WERI-Rb-1 (cell line): ENCODE measurements around the gene GRHPR.

ENCODE experiments used
- DNase-seq: peaks from one replicate; pipeline ENCODE4 v3.0.0-alpha.2; 2020
- H3K27ac ChIP-seq: fragments of 250-450 bp; sonication (Bioruptor Pico); 2 replicates; pipeline ENCODE4 v1.5.1; 2020; ENCODE audit warnings: mild to moderate bottlenecking, moderate library complexity
- H3K27me3 ChIP-seq: fragments of 250-450 bp; sonication (Bioruptor Pico); 2 replicates; pipeline ENCODE4 v1.5.1; 2021; ENCODE audit warnings: mild to moderate bottlenecking, low read depth, moderate library complexity; ENCODE audit not compliant: insufficient read depth, severe bottlenecking
- H3K36me3 ChIP-seq: fragments of 250-450 bp; sonication (Bioruptor Pico); 2 replicates; pipeline ENCODE4 v1.5.1; 2020; ENCODE audit warnings: mild to moderate bottlenecking, moderate library complexity
- H3K4me3 ChIP-seq: 2 replicates; pipeline ENCODE4 v1.5.1; 2011; ENCODE audit warnings: low read depth, mild to moderate bottlenecking, control low read depth, low read length
- H3K9me3 ChIP-seq: fragments of 250-450 bp; sonication (Bioruptor Pico); 2 replicates; pipeline ENCODE4 v1.5.1; 2021; ENCODE audit warnings: mild to moderate bottlenecking, moderate library complexity; ENCODE audit not compliant: severe bottlenecking
- CTCF ChIP-seq: IDR thresholded peaks from 2 replicates; pipeline ENCODE4 v1.5.1; 2011; ENCODE audit warnings: low read depth, mild to moderate bottlenecking, control low read depth, inconsistent platforms, low read length

GRHPR gene

GRCh38 chr9:37414503-37414943 lies 8.0 kb upstream of the GRHPR start:
- TF ChIP-seq CTCF: no peak
- DNase-seq: no peak
- H3K27ac ChIP-seq: peak overlapping the region; percentile 33
- no peak overlapping the region for H3K4me3 ChIP-seq
- H3K36me3 ChIP-seq: no peaks in the 10 kb centered on the region
- no peaks in the 10 kb centered on the region for H3K9me3 ChIP-seq
- no peaks in the 10 kb centered on the region for H3K27me3 ChIP-seq

GRCh38 chr9:37415011-37415719 lies 7.3 kb upstream of the GRHPR start:
- no peaks in the 10 kb centered on the region for H3K9me3 ChIP-seq
- H3K27ac ChIP-seq: peak overlapping the region; percentile 33
- no peaks in the 10 kb centered on the region for H3K27me3 ChIP-seq
- TF ChIP-seq CTCF: peak; percentile 72
- DNase-seq: peak; percentile 83
- H3K36me3 ChIP-seq: no peaks in the 10 kb centered on the region
- no peak overlapping the region for H3K4me3 ChIP-seq

- Histone ChIP-seq H3K27me3 (no peaks in the 10 kb centered on the region), H3K4me3 (no peak overlapping the region), H3K27ac (no peak overlapping the region), H3K9me3 (no peaks in the 10 kb centered on the region), H3K36me3 (no peaks in the 10 kb centered on the region)
- TF ChIP-seq CTCF: no peak
- DNase-seq: no peak
Observed at GRCh38 chr9:37417252-37417803, 5.2 kb upstream of the GRHPR start.

- Histone ChIP-seq H3K36me3 (peaks cover 3% of the 10 kb centered on the region), H3K27me3 (no peaks in the 10 kb centered on the region), H3K4me3 (no peak overlapping the region), H3K9me3 (no peaks in the 10 kb centered on the region), H3K27ac (no peak overlapping the region)
- DNase-seq: no peak
- TF ChIP-seq CTCF: no peak
Observed at GRCh38 chr9:37417857-37418618, 4.5 kb upstream of the GRHPR start.

- Histone ChIP-seq H3K27ac (no peak overlapping the region), H3K9me3 (no peaks in the 10 kb centered on the region), H3K27me3 (no peaks in the 10 kb centered on the region), H3K4me3 (no peak overlapping the region), H3K36me3 (peaks cover 9% of the 10 kb centered on the region)
- no peak for TF ChIP-seq CTCF
- no peak for DNase-seq
Observed at GRCh38 chr9:37419204-37419603, 3.3 kb upstream of the GRHPR start.
